Ovary (tissue), 3 donors: ENCODE results near the gene BFSP2.
"Not testable (repeated sequence)": the region's sequence is repeated elsewhere in the genome, so short reads cannot be mapped to it uniquely, and the experiment has no call there.

Experiments used
- CTCF ChIP-seq, 3 donors: fragments of 450-650 bp in 2 of 3; fragments of 200-600 bp in 1 of 3; IDR thresholded peaks; one replicate each; pipeline versions ENCODE4 v1.5.1 to v1.8.0; 2016 to 2022; ENCODE audit warnings: antibody characterized with exemption in 3 of 3, mild to moderate bottlenecking in 1 of 3
- EP300 ChIP-seq: sonication (generic); formaldehyde crosslinking; IDR thresholded peaks from one replicate; pipeline ENCODE4 v1.6.1; 2017; ENCODE audit warnings: antibody characterized with exemption
- donor health status: DM: no; HTN: no; CAD: no.

- TF ChIP-seq EP300; CTCF (IDR thresholded peaks at IDR 0.05): not testable (repeated sequence)
Observed at GRCh38 chr3:133473472-133474191, 73.8 kb downstream of the BFSP2 start.
